OCI-LY1 (cell line): ENCODE measurements around the gene PCNX2.

Experiments
- CTCF ChIP-seq: fragments of 200-600 bp; sonication (generic), shearing (Covaris generic); IDR thresholded peaks from 2 replicates; pipeline ENCODE4 v1.5.1; 2017; ENCODE audit warnings: mild to moderate bottlenecking, antibody characterized with exemption, low read length, moderate library complexity, mixed read lengths
- EZH2 ChIP-seq: fragments of 200-600 bp; sonication (generic), shearing (Covaris generic); IDR thresholded peaks from 2 replicates; pipeline ENCODE4 v1.8.0; 2017; ENCODE audit warnings: borderline replicate concordance, mixed run types, mild to moderate bottlenecking, antibody characterized with exemption, low read length, moderate library complexity, mixed read lengths

- TF ChIP-seq CTCF, result no peak
- TF ChIP-seq EZH2, result no peak
Measured at GRCh38 chr1:232951180-232951579, 344.3 kb downstream of the PCNX2 start.
